GM12801 (cell line): ENCODE measurements around the gene CC2D2B.

ENCODE experiments used
- CTCF ChIP-seq: IDR thresholded peaks from one replicate; pipeline ENCODE4 v1.5.1; 2011; ENCODE audit warnings: control low read depth; ENCODE audit not compliant: insufficient read length; ENCODE audit errors: extremely low read depth

The CC2D2B gene

GRCh38 chr10:95866467-95866842 is 41.3 kb upstream of the CC2D2B start:
- no peak for TF ChIP-seq CTCF

- TF ChIP-seq CTCF: no peak
These were observed 39.9 kb upstream of the CC2D2B start for GRCh38 chr10:95867866-95868265.

- no peak for TF ChIP-seq CTCF
These were observed 35.5 kb upstream of the CC2D2B start for GRCh38 chr10:95872158-95872711.

- TF ChIP-seq CTCF: no peak
These were observed 34.6 kb upstream of the CC2D2B start for GRCh38 chr10:95873139-95873538.

- no peak for TF ChIP-seq CTCF
These were observed 34.1 kb upstream of the CC2D2B start for GRCh38 chr10:95873651-95874050.

GRCh38 chr10:95876756-95877155 is 31.0 kb upstream of the CC2D2B start:
- TF ChIP-seq CTCF: no peak

GRCh38 chr10:95877881-95878280 is 29.9 kb upstream of the CC2D2B start:
- no peak for TF ChIP-seq CTCF

GRCh38 chr10:95880704-95881103 is 27.1 kb upstream of the CC2D2B start:
- no peak for TF ChIP-seq CTCF
